IgD-negative memory B cell (primary cell): ENCODE data around the gene POP5. TPM values are rescaled to one million over a fixed set of nuclear protein-coding genes. Genes with fewer than 3 reads are reported as not detected.
"Not testable (repeated sequence)": the region's sequence is repeated elsewhere in the genome, so short reads cannot be mapped to it uniquely, and the experiment has no call there.

Experiments
- H3K27ac Mint-ChIP-seq, 3 donors: one replicate each; pipeline ENCODE4 v1.8.0; 2020 to 2022; ENCODE audit warnings: mild to moderate bottlenecking in 3 of 3, mixed read lengths in 3 of 3, moderate library complexity in 1 of 3
- H3K27me3 Mint-ChIP-seq: one replicate; pipeline ENCODE4 v1.8.0; 2021; ENCODE audit warnings: mixed read lengths
- H3K36me3 Mint-ChIP-seq: one replicate; pipeline ENCODE4 v1.8.0; 2020; ENCODE audit warnings: mild to moderate bottlenecking, mixed read lengths
- H3K4me1 Mint-ChIP-seq, 3 donors: one replicate each; pipeline ENCODE4 v1.8.0; 2020 to 2022; ENCODE audit warnings: mixed read lengths in 3 of 3, mild to moderate bottlenecking in 1 of 3
- H3K4me3 Mint-ChIP-seq, 4 donors: one replicate each; pipeline ENCODE4 v1.8.0; 2020 to 2022; ENCODE audit warnings: mild to moderate bottlenecking in 4 of 4, mixed read lengths in 4 of 4, moderate library complexity in 3 of 4
- H3K9me3 Mint-ChIP-seq, 3 donors: one replicate each; pipeline ENCODE4 v1.8.0; 2020 to 2021; ENCODE audit warnings: mixed read lengths in 3 of 3, mild to moderate bottlenecking in 1 of 3
- polyA plus RNA-seq: library from polyadenylated mRNA; unstranded; fragments of 300-500 nt; fragmentation: Illumina TruSeq; gene quantifications from one replicate; pipeline ENCODE4 v1.2.3, GENCODE V29; 2021

The POP5 gene
- 74.2 TPM for polyA plus RNA-seq

- Mint-ChIP-seq H3K9me3 (no peaks in the 10 kb centered on the region), H3K4me1 (peaks cover 22 to 27% (median 27%) of the 10 kb centered on the region in 3 donors), H3K36me3 (no peaks in the 10 kb centered on the region)
These were observed at the start of gene POP5 for GRCh38 chr12:120580787-120581723. Gene POP5 (minus strand): TSS chr12:120581402. CDS start chr12:120581362, 40 bp downstream.

GRCh38 chr12:120630104-120630892 lies 49.1 kb upstream of the POP5 start:
- Mint-ChIP-seq H3K4me1 (no peaks in the 10 kb centered on the region), H3K36me3 (no peaks in the 10 kb centered on the region), H3K4me3 (no peak overlapping the region), H3K27ac (no peak overlapping the region), H3K9me3 (no peaks in the 10 kb centered on the region), H3K27me3 (peaks cover 1% of the 10 kb centered on the region)

More at GRCh38 chr12:120580787-120581723, at the start of gene POP5:
- H3K27ac Mint-ChIP-seq = peak within 1 kb of the TSS; percentile 94 to 97 (median 97)
- peak within 1 kb of the TSS; percentile 96 to 100 (median 99) for H3K4me3 Mint-ChIP-seq
- H3K27me3 Mint-ChIP-seq = peaks cover 5% of the 10 kb centered on the region

GRCh38 chr12:120628919-120629318 lies 47.7 kb upstream of the POP5 start:
- no peaks in the 10 kb centered on the region for H3K9me3 Mint-ChIP-seq
- H3K4me1 Mint-ChIP-seq = no peaks in the 10 kb centered on the region

GRCh38 chr12:120625557-120626419 lies 44.6 kb upstream of the POP5 start:
- no peak overlapping the region for H3K27ac Mint-ChIP-seq
- no peaks in the 10 kb centered on the region for H3K9me3 Mint-ChIP-seq
- H3K36me3 Mint-ChIP-seq = no peaks in the 10 kb centered on the region
- no peaks in the 10 kb centered on the region for H3K4me1 Mint-ChIP-seq
- peaks cover 7% of the 10 kb centered on the region for H3K27me3 Mint-ChIP-seq
- H3K4me3 Mint-ChIP-seq = peak overlapping the region in 1 of 4 donors; percentile 76

More at GRCh38 chr12:120628919-120629318, 47.7 kb upstream of the POP5 start:
- H3K36me3 Mint-ChIP-seq = no peaks in the 10 kb centered on the region
- H3K27ac Mint-ChIP-seq = peak overlapping the region in 1 of 3 donors; percentile 59
- H3K4me3 Mint-ChIP-seq = no peak overlapping the region
- H3K27me3 Mint-ChIP-seq = peaks cover 2% of the 10 kb centered on the region

- peaks cover 13% of the 10 kb centered on the region for H3K27me3 Mint-ChIP-seq
- H3K27ac Mint-ChIP-seq = no peak overlapping the region
- H3K36me3 Mint-ChIP-seq = no peaks in the 10 kb centered on the region
- H3K9me3 Mint-ChIP-seq = peaks cover 0 to 3% (median 0%) of the 10 kb centered on the region in 3 donors
- H3K4me3 Mint-ChIP-seq = no peak overlapping the region
- H3K4me1 Mint-ChIP-seq = peaks cover 0 to 1% (median 0%) of the 10 kb centered on the region in 3 donors
These were observed 39.4 kb upstream of the POP5 start for GRCh38 chr12:120620624-120621023.

- no peak overlapping the region for H3K27ac Mint-ChIP-seq
- no peaks in the 10 kb centered on the region for H3K36me3 Mint-ChIP-seq
- H3K27me3 Mint-ChIP-seq = peaks cover 11% of the 10 kb centered on the region
- peaks cover 0 to 1% (median 0%) of the 10 kb centered on the region in 3 donors for H3K4me1 Mint-ChIP-seq
- H3K4me3 Mint-ChIP-seq = no peak overlapping the region
- peaks cover 0 to 3% (median 0%) of the 10 kb centered on the region in 3 donors for H3K9me3 Mint-ChIP-seq
These were observed 37.9 kb upstream of the POP5 start for GRCh38 chr12:120618954-120619615.

- H3K27me3 Mint-ChIP-seq, H3K4me3 Mint-ChIP-seq, H3K27ac Mint-ChIP-seq, H3K9me3 Mint-ChIP-seq, H3K4me1 Mint-ChIP-seq, H3K36me3 Mint-ChIP-seq: not testable (repeated sequence)
These were observed 36.6 kb upstream of the POP5 start for GRCh38 chr12:120617767-120618166.

- H3K4me3 Mint-ChIP-seq, H3K27ac Mint-ChIP-seq, H3K9me3 Mint-ChIP-seq, H3K36me3 Mint-ChIP-seq, H3K4me1 Mint-ChIP-seq: not testable (repeated sequence)
- peaks cover 10% of the 10 kb centered on the region for H3K27me3 Mint-ChIP-seq
These were observed 36.0 kb upstream of the POP5 start for GRCh38 chr12:120617193-120617592.

- peaks cover 8% of the 10 kb centered on the region for H3K27me3 Mint-ChIP-seq
- peaks cover 0 to 1% (median 0%) of the 10 kb centered on the region in 3 donors for H3K4me1 Mint-ChIP-seq
- H3K27ac Mint-ChIP-seq = no peak overlapping the region
- H3K36me3 Mint-ChIP-seq = no peaks in the 10 kb centered on the region
- H3K4me3 Mint-ChIP-seq = no peak overlapping the region
- peaks cover 0 to 3% (median 0%) of the 10 kb centered on the region in 3 donors for H3K9me3 Mint-ChIP-seq
These were observed 33.6 kb upstream of the POP5 start for GRCh38 chr12:120614848-120615247.

GRCh38 chr12:120611534-120611933 lies 30.3 kb upstream of the POP5 start:
- not testable (repeated sequence) for H3K27me3 Mint-ChIP-seq, H3K27ac Mint-ChIP-seq, H3K4me1 Mint-ChIP-seq, H3K36me3 Mint-ChIP-seq, H3K9me3 Mint-ChIP-seq, H3K4me3 Mint-ChIP-seq

- H3K9me3 Mint-ChIP-seq = no peaks in the 10 kb centered on the region
- H3K4me1 Mint-ChIP-seq = no peaks in the 10 kb centered on the region
- H3K27ac Mint-ChIP-seq = no peak overlapping the region
- H3K27me3 Mint-ChIP-seq = peaks cover 10% of the 10 kb centered on the region
- H3K36me3 Mint-ChIP-seq = no peaks in the 10 kb centered on the region
- H3K4me3 Mint-ChIP-seq = no peak overlapping the region
These were observed 29.4 kb upstream of the POP5 start for GRCh38 chr12:120610560-120610959.

GRCh38 chr12:120602416-120602815 lies 21.2 kb upstream of the POP5 start:
- H3K9me3 Mint-ChIP-seq, H3K4me1 Mint-ChIP-seq, H3K36me3 Mint-ChIP-seq, H3K27ac Mint-ChIP-seq, H3K4me3 Mint-ChIP-seq: not testable (repeated sequence)
- peaks cover 23% of the 10 kb centered on the region for H3K27me3 Mint-ChIP-seq

GRCh38 chr12:120599672-120600552 lies 18.7 kb upstream of the POP5 start:
- Mint-ChIP-seq H3K36me3 (no peaks in the 10 kb centered on the region), H3K27me3 (peaks cover 24% of the 10 kb centered on the region), H3K4me3 (no peak overlapping the region), H3K4me1 (no peaks in the 10 kb centered on the region), H3K27ac (no peak overlapping the region), H3K9me3 (no peaks in the 10 kb centered on the region)
